Thoracic aorta (tissue), 2 donors: ENCODE measurements around the gene TEX261. TPM values are rescaled to one million over a fixed set of nuclear protein-coding genes. Genes with fewer than 3 reads are reported as not detected.

Experiments
- ATAC-seq: fragments of 150-250 bp; one replicate; pipeline ENCODE4 v1.8.0; 2017; ENCODE audit warnings: low read depth; ENCODE audit not compliant: insufficient number of reproducible peaks, low FRiP score
- DNase-seq: peaks from one replicate; pipeline ENCODE4 v3.0.0-alpha.2; 2020; ENCODE audit warnings: low spot score
- H3K27ac ChIP-seq, 2 donors: fragments of 200-600 bp; sonication (generic); 1 replicate in 1 of 2; 2 replicates in 1 of 2; pipeline ENCODE4 v1.5.1; 2016; ENCODE audit warnings: mild to moderate bottlenecking in 2 of 2, moderate library complexity in 2 of 2
- H3K27me3 ChIP-seq: fragments of 200-600 bp; sonication (generic); replicated peaks from 2 replicates; pipeline ENCODE4 v1.6.0; 2016; ENCODE audit warnings: mild to moderate bottlenecking; ENCODE audit not compliant: insufficient read depth
- H3K36me3 ChIP-seq: fragments of 200-600 bp; sonication (generic); one replicate; pipeline ENCODE4 v1.5.1; 2016
- H3K4me1 ChIP-seq, 2 donors: fragments of 200-600 bp; sonication (generic); 1 replicate in 1 of 2; 2 replicates in 1 of 2; pipeline versions ENCODE4 v1.5.1 to v1.6.0; 2016; ENCODE audit warnings: low read depth in 2 of 2, mild to moderate bottlenecking in 1 of 2; ENCODE audit not compliant: control insufficient read depth in 1 of 2
- H3K4me3 ChIP-seq: fragments of 200-600 bp; sonication (generic); 2 replicates; pipeline ENCODE4 v1.5.1; 2016; ENCODE audit warnings: mild to moderate bottlenecking
- H3K9me3 ChIP-seq: fragments of 200-600 bp; sonication (generic); 2 replicates; pipeline ENCODE4 v1.5.1; 2016
- CTCF ChIP-seq: fragments of 200-600 bp; sonication (generic); IDR thresholded peaks from one replicate; pipeline ENCODE4 v1.5.1; 2019; ENCODE audit warnings: antibody characterized with exemption
- total RNA-seq, 2 donors: library from RNA; depleted of rRNA; stranded (reverse); fragments of >200 nt; gene quantifications; one replicate each; pipeline versions ENCODE4 v1.1.0 to v1.2.3, GENCODE V29; 2016

TEX261 gene
- total RNA-seq, 2 donors from 2014 or later, result 35.9 to 45.1 TPM

GRCh38 chr2:71005271-71006202 lies 10.9 kb upstream of the TEX261 start:
- Histone ChIP-seq H3K27ac (no peak overlapping the region), H3K4me1 (peaks cover 0 to 7% of the 10 kb centered on the region in 2 donors), H3K27me3 (no peaks in the 10 kb centered on the region), H3K36me3 (no peaks in the 10 kb centered on the region), H3K4me3 (no peak overlapping the region), H3K9me3 (no peaks in the 10 kb centered on the region)
- no peak for TF ChIP-seq CTCF
- ATAC-seq (no peak), DNase-seq (no peak)

GRCh38 chr2:71004857-71005256 lies 10.2 kb upstream of the TEX261 start:
- DNase-seq, result no peak
- no peak for ATAC-seq

GRCh38 chr2:71003966-71004755 lies 9.5 kb upstream of the TEX261 start:
- Histone ChIP-seq H3K27me3 (no peaks in the 10 kb centered on the region), H3K4me3 (no peak overlapping the region), H3K27ac (no peak overlapping the region), H3K9me3 (no peaks in the 10 kb centered on the region), H3K36me3 (no peaks in the 10 kb centered on the region), H3K4me1 (peaks cover 0 to 7% of the 10 kb centered on the region in 2 donors)
- no peak for ATAC-seq
- DNase-seq, result no peak
- no peak for TF ChIP-seq CTCF

More at GRCh38 chr2:71004857-71005256, 10.2 kb upstream of the TEX261 start:
- Histone ChIP-seq H3K36me3 (no peaks in the 10 kb centered on the region), H3K9me3 (no peaks in the 10 kb centered on the region), H3K27ac (no peak overlapping the region), H3K27me3 (no peaks in the 10 kb centered on the region), H3K4me3 (no peak overlapping the region), H3K4me1 (peaks cover 0 to 7% of the 10 kb centered on the region in 2 donors)
- no peak for TF ChIP-seq CTCF

- no peak overlapping the region for H3K27ac ChIP-seq
- no peak for TF ChIP-seq CTCF
- DNase-seq (no peak), ATAC-seq (no peak)
- H3K27me3 ChIP-seq, result no peaks in the 10 kb centered on the region
- H3K9me3 ChIP-seq, result no peaks in the 10 kb centered on the region
- no peaks in the 10 kb centered on the region for H3K36me3 ChIP-seq
- H3K4me3 ChIP-seq, result no peak overlapping the region
- peaks cover 0 to 7% of the 10 kb centered on the region in 2 donors for H3K4me1 ChIP-seq
Observed at GRCh38 chr2:71003396-71003795, 8.7 kb upstream of the TEX261 start.

GRCh38 chr2:71001981-71002570 lies 7.4 kb upstream of the TEX261 start:
- Histone ChIP-seq H3K27me3 (no peaks in the 10 kb centered on the region), H3K27ac (no peak overlapping the region), H3K9me3 (no peaks in the 10 kb centered on the region), H3K4me1 (peaks cover 0 to 7% of the 10 kb centered on the region in 2 donors), H3K36me3 (no peaks in the 10 kb centered on the region), H3K4me3 (no peak overlapping the region)
- TF ChIP-seq CTCF, result no peak
- DNase-seq, result no peak
- ATAC-seq, result no peak
